Measurements from ENCODE around the gene F12.
A peak's percentile ranks its signal among the peaks of the same experiment; 100 is the strongest.

F12 gene

GRCh38 chr5:177369645-177370440 lies 39.5 kb downstream of the F12 start:
- POLR2A ChIA-PET, result interaction anchor here (0.8 to 4.8 kb wide), 9 partner anchors 13 to 126 kb away, joined by 3 to 22 read pairs (median 4); partner anchors contain the start of genes LMAN2 and MXD3
- no peak for DNase-seq (ENCODE audit: extremely low spot score)
- TF ChIP-seq FOXM1 (IDR thresholded peaks at IDR 0.05; ENCODE audit: borderline replicate concordance) (no peak), BHLHE40 (IDR thresholded peaks at IDR 0.05; ENCODE audit: borderline replicate concordance) (no peak), SP1 (IDR thresholded peaks at IDR 0.05) (no peak), PKNOX1 (IDR thresholded peaks at IDR 0.05) (no peak), SUZ12 (IDR thresholded peaks at IDR 0.05) (no peak), ZNF384 (IDR thresholded peaks at IDR 0.05) (no peak), LEF1 (IDR thresholded peaks at IDR 0.05; ENCODE audit: borderline replicate concordance) (no peak)
- CTCF ChIA-PET, result interaction anchor here (0.6 to 3.9 kb wide), 24 partner anchors 8 to 581 kb away, joined by 3 to 23 read pairs (median 4); partner anchors contain the start of genes GRK6 and RGS14

- CTCF ChIA-PET, result interaction anchor here (0.6 to 3.9 kb wide), 7 partner anchors 10 to 145 kb away, joined by 3 to 23 read pairs (median 3); partner anchors contain the start of gene RGS14
- peak; percentile 62 for DNase-seq (ENCODE audit: extremely low spot score)
- no peak for TF ChIP-seq FOXA1 (IDR thresholded peaks at IDR 0.05)
- no peak for TF ChIP-seq ZNF384 (IDR thresholded peaks at IDR 0.05)
- no peak for TF ChIP-seq FOXM1 (IDR thresholded peaks at IDR 0.05; ENCODE audit: borderline replicate concordance)
- TF ChIP-seq ARNT (IDR thresholded peaks at IDR 0.05), result no peak
- TF ChIP-seq SUZ12 (IDR thresholded peaks at IDR 0.05), result no peak
- TF ChIP-seq SP1 (IDR thresholded peaks at IDR 0.05), result no peak
- TF ChIP-seq PKNOX1 (IDR thresholded peaks at IDR 0.05), result no peak
- no peak for TF ChIP-seq ELF4 (IDR thresholded peaks at IDR 0.05)
- POLR2A ChIA-PET, result interaction anchor here (0.7 to 4.8 kb wide), 3 partner anchors 17 to 57 kb away, joined by 4 to 22 read pairs (median 5); partner anchors contain the start of genes LMAN2 and MXD3
Observed at GRCh38 chr5:177368869-177369644, 40.3 kb downstream of the F12 start.

- ChIA-PET POLR2A (interaction anchor here (0.7 to 4.8 kb wide), 6 partner anchors 11 to 58 kb away, joined by 4 to 22 read pairs (median 6); partner anchors contain the start of genes LMAN2 and MXD3), CTCF (interaction anchor here (1.0 to 3.9 kb wide), 5 partner anchors 10 to 87 kb away, joined by 3 to 23 read pairs (median 5); partner anchors contain the start of gene RGS14)
- no peak for DNase-seq (ENCODE audit: extremely low spot score)
- TF ChIP-seq LEF1 (IDR thresholded peaks at IDR 0.05; ENCODE audit: borderline replicate concordance) (no peak), BHLHE40 (IDR thresholded peaks at IDR 0.05; ENCODE audit: borderline replicate concordance) (no peak), ARNT (IDR thresholded peaks at IDR 0.05) (no peak), CTBP1 (IDR thresholded peaks at IDR 0.05; ENCODE audit: borderline replicate concordance) (no peak), L3MBTL2 (conservative IDR thresholded peaks at IDR 0.05) (no peak), TARDBP (IDR thresholded peaks at IDR 0.05) (no peak), ZNF384 (IDR thresholded peaks at IDR 0.05) (no peak), NFRKB (IDR thresholded peaks at IDR 0.05) (no peak), HDGF (IDR thresholded peaks at IDR 0.05; ENCODE audit: borderline replicate concordance) (no peak), FOXK2 (IDR thresholded peaks at IDR 0.05) (no peak), FOXA1 (IDR thresholded peaks at IDR 0.05) (no peak), FOXM1 (IDR thresholded peaks at IDR 0.05; ENCODE audit: borderline replicate concordance) (no peak), PKNOX1 (IDR thresholded peaks at IDR 0.05) (no peak), SUZ12 (IDR thresholded peaks at IDR 0.05) (no peak), SP1 (IDR thresholded peaks at IDR 0.05) (no peak), ELF4 (IDR thresholded peaks at IDR 0.05) (no peak)
Observed at GRCh38 chr5:177367981-177368868, 41.1 kb downstream of the F12 start.

GRCh38 chr5:177367323-177367848 lies 42.0 kb downstream of the F12 start:
- ChIA-PET CTCF (interaction anchor here (0.8 to 1.7 kb wide), 6 partner anchors 11 to 134 kb away, joined by 4 to 5 read pairs (median 4); no protein-coding TSS in a partner anchor), POLR2A (interaction anchor here (0.6 to 2.6 kb wide), 17 partner anchors 8 to 149 kb away, joined by 3 to 38 read pairs (median 4); partner anchors contain the start of genes GRK6, LMAN2 and MXD3)
- TF ChIP-seq L3MBTL2 (conservative IDR thresholded peaks at IDR 0.05) (peak; percentile 99), PKNOX1 (IDR thresholded peaks at IDR 0.05) (no peak), ZNF384 (IDR thresholded peaks at IDR 0.05) (no peak)
- no peak for DNase-seq (ENCODE audit: extremely low spot score)
